ENCODE results near the gene GFRA1.

DNA sequence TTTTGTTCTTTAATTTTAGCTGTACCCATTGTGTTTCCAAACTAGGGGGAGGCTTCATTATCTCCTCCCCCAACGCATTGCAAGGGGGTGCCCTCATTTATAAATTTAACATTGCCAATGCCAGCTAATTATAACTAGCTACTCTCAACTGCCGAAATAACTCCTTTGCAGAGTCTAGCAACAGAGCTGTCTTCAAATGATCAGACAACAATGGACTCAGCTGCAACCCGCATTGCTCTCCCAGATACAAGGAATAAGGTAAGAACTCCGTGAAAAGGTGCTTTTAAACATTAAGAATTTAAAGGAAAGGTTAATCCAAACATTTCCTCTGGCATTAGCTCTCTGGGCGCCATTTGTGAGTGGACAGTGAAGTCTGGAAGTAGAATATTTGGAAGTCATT lies 116.2 kb downstream of the GFRA1 start:
- TF ChIP-seq, protein P1, sequence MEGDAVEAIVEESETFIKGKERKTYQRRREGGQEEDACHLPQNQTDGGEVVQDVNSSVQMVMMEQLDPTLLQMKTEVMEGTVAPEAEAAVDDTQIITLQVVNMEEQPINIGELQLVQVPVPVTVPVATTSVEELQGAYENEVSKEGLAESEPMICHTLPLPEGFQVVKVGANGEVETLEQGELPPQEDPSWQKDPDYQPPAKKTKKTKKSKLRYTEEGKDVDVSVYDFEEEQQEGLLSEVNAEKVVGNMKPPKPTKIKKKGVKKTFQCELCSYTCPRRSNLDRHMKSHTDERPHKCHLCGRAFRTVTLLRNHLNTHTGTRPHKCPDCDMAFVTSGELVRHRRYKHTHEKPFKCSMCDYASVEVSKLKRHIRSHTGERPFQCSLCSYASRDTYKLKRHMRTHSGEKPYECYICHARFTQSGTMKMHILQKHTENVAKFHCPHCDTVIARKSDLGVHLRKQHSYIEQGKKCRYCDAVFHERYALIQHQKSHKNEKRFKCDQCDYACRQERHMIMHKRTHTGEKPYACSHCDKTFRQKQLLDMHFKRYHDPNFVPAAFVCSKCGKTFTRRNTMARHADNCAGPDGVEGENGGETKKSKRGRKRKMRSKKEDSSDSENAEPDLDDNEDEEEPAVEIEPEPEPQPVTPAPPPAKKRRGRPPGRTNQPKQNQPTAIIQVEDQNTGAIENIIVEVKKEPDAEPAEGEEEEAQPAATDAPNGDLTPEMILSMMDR (IDR thresholded peaks at IDR 0.05; ENCODE audit: borderline replicate concordance, extremely low read depth, low read length, poor library complexity, severe bottlenecking), result no peak
- no peak for TF ChIP-seq EZH2 (IDR thresholded peaks at IDR 0.05; ENCODE audit: borderline replicate concordance, low read depth, low read length, severe bottlenecking)
